ENCODE measurements around the gene WDPCP.
"Not testable (repeated sequence)": the region's sequence is repeated elsewhere in the genome, so short reads cannot be mapped to it uniquely, and the experiment has no call there.

Gene WDPCP

DNA sequence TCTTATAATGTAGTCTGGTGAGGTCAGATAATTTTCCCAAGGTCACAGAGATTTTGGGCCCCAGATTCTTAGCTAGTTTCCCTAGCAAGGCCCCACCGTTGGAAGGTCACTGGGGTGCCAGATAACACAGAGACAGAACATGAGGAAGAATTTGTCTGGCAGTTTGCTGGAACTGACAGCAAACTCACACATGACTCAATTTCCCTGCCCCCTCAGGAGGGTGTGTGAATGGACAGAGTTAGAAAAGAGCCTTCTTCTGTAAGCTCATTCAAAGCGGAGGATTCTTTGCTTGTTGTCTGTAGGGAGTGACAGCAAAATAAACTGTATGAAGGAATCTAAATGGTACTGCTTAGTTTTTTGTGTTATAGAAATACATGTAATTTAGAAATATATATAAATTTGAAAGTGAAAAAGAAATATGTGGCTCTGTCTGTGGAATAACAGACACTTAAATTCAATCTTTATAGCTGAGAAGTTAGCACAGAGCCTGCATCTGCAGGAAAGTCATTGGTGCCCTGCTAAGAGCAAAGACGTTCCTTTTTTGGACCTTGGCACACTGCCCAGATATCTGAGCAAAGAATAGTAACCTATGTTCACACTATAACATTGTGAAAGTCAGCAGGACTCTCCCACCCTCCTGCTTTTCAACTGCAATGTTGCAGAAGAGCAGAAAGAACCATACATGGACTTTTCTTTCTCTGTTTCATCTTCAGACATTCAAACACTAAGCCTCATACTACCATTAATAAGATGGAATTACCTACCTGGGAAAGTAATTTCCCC lies 2.5 kb upstream of the WDPCP start:
- DNase-seq: no peak

DNA sequence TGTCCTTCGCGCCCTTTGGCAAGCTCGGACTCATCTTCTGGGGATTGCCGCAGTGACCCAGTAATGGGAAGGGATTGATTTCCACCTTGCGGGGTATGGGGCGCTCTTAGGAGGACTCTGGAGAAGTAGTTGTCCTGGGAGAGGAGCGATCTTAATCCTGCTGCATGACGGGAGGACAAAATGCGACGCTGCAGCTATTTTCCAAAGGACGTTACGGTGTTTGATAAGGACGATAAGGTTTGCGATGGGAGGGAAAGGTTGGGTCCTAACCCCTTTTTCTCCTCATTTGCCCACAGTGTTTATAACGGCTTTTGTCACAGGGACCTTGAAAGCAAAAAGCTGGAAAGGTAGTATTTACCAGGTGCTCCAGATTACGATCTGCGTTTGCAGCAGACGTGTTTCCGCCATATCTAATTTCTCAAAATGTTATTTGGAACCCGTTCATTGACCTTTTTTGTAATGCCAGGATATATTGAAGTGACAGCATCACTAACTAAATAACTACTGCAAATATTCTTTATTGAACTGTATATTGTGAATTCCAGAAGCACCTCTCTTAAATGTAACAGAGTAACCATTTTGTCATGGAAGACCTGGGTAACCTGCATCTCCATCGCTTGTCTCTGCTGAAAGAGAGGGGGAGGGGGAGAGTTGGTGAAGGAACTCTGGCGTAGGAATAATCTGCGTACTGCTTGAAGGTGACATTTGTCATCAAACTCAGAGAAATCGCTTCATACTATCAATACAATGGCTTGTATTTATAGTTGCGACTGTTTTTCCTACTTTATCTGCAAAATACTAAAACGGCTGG lies 1.1 kb upstream of the WDPCP start:
- peak; percentile 19 for DNase-seq

DNA sequence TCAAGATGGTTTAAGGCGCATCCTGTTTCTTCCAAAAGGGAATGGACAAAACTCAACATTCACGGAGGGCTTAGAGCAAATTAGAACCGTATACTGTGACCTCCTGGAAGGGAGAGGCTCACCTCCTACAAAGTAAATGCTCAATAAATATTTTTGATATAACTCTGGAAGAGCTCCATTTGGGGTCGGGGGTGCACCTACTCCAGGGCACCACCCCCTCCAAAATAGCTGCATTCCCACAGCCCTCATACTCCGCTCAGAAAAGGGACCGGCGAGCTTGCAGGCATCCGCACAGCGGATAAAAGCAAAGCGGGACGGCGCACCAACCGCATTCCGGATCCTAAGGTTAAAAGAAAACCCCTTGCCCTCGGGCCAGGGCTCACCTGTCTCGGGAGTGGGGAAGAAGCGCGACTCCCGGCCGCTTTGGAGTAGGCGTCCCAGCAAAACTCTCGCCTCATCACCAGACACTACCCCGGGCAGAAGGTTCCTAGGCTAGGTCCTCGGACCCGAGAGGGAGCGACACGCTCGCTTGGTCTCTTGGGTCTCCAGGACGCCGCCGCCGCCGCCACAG lies 378 bp downstream of the WDPCP start:
- no peak for DNase-seq

DNA sequence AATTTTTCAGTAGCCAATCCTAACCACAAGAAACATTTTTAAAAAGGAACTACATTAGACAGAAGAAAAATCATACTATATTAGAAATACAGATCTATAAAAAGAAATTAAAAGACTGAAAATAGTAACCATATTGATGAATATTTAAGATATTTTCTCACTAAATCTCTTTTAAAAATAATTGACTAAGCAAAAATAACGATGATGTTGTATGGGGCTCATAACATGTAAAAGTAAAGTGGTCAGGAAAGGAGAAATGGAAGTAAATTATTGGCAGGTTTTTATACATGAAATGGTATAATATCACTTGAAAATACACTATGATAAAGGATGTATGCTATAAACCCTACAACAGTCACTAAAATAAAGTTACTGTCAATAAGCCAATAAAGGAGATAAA lies 5.4 kb downstream of the WDPCP start:
- no peak for DNase-seq

DNA sequence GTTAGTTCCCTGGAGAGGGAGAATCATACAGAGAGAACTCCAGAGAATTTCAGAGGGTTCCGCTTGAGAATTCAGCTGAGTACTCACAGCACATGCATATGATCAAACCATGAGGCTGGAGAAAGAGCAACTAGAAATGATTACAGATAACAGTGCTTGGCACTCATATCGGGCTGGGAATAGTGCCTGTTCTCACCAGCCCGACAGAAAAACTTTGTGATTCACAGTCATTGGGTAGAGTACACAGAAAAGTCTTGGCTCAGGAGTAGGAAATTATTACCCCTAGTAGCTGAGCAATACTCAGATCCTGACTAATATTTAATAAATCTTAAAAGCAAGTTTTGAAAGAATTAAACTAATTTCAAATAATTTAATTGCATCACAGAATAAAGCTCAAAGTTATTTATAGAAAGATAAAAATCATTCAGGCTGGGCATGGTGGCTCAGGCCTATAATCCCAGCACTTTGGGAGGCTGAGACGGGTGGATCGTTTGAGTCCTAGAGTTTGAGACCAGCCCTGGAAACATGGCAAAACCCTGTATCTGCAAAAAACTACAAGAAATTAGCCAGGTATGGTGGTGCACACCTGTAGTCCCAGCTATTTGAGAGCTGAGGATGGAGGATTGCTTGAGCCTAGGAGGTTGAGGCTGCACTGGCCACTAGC lies 6.8 kb downstream of the WDPCP start:
- DNase-seq: no peak

DNA sequence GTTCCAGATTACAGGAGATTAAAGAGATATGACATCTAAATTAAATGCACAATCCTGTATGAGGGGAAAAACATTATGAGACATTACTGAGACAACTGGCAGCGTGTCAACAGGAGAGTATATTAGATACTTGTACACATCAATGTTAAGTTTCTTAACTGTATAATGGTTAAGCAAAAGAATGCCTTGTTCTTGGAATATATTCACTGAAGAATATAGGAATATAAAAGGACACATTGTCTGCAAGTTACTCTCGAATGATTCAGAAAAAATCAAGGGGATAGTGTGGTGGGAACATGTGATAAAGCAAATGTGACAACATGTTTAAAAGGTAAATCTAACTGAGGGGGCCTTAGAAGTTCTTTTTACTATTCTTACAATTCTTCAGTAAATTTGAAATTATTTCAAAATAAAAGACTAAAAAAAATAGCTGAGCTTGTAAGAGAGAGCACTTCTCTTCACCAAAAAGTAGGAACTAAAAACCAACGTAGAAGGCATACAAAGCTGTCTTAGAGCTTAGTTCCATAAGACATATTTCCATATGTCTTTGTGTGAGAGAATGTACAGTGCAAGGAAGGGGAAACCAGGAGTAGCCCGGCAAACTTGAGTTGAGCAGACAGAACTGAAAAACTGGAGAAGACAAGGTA lies 7.5 kb downstream of the WDPCP start:
- no peak for DNase-seq

DNA sequence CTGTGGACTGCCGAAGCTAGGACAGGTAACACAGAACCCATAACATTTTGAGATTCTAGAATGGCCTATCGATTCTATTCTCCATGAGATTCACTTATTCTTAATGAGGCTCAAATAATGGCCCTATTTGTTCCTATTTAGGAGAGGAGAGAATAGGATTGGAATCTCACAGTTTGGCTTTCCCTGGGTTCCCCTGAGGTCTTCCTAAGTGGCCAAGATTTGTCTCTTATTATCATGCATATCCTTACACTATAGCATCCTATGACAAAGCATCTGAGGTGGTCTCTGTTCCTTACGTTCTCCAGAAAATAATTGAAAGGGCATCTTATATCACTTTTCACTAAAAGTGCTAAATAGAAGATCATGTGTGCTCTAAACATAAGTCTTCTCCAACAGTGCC lies 9.5 kb downstream of the WDPCP start:
- DNase-seq: no peak

DNA sequence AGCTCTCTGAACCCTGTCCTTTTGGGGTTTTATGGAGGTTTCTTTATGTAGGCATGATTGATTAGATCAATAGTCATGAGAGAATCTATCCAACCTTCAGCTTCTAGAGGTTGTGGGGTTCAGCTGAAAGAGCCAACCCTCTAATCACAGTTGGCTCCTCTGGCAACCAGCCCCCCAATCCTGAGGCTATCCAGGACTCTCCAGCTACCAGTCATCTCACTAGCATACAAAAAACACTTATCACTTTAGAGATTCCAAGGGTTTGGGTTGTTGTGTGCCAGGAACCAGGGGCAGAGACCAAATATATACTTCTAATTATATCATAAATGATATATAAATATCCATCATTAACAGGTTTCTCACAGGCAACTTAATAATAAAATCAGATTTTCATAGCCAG lies 11.7 kb downstream of the WDPCP start:
- no peak for DNase-seq

DNA sequence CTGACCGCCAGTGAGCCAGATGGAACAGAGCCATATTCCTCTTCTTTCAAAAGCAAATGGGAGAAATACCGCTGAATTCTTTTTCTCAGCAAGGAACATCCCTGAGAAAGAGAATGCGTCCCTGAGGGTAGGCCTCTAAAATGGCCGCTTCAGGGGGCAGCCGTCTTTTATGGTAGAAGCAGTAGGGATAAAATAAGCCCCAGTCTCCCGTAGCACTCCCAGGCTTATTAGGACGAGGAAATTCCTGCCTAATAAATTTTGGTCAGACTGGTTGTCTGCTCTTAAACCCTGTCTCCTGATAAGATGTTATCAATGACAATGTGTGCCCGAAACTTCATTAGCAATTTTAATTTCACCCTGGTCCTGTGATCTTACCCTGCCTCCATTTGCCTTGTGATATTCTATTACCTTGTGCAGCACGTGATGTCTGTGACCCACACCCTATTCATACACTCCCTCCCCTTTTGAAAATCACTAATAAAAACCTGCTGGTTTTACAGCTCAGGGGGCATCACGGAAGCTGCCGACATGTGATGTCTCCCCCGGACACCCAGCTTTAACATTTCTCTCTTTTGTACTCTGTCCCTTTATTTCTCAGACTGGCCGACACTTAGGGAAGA lies 14.4 kb downstream of the WDPCP start:
- not testable (repeated sequence) for DNase-seq

DNA sequence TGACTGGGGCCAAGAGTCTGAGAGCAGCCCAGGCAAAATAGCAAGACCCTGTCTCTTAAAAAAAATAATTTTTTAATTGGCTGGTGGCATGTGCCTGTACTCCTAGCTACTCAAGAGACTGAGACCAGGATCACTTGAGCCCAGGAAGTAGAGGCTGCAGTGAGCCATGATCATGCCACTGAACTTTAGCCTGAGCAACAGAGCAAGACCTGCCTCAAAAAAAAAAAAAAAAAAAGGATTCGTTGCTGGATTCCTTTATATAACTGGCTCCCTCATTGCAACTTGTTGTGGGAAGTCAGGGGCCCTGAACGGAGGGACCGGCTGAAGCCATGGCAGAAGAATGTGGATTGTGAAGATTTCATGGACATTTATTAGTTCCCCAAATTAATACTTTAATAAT lies 15.3 kb downstream of the WDPCP start:
- DNase-seq: not testable (repeated sequence)

DNA sequence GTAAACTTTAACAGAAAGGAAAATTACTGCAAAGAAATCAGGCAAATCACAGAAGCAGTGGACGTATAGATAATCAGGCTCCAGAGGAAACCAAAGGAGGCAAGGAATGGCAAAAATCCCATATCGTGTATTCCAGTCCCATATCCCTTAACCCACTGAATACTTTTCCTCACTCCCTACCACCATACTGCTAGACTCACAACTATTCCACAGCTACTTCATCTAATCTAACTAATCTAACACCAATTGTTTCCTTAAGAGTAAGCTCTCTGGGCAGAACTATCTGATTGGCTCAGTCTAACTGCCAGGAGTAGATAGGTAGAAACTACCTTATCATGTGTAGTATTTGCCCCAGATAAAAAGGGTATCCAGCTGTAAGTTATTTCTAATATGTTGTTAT lies 16.3 kb downstream of the WDPCP start:
- no peak for DNase-seq

DNA sequence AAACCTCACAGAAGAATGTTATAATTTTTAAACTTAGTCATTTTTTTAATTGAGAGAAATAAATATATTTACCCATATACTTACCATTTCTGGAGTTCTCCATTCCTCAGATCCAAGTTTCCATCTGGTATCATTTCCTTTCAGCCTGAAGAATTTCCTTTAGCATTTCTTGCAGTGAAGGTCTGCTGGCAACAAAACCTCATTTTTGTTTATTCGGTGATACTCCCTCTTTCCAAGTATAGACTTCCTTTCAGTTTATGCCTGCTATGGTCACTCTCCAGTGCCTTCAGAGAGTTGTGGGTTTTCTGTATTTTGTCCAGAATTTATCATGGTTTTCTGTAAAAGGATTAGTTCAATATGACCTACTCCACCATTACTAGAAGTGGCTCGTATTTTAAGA lies 17.0 kb downstream of the WDPCP start:
- DNase-seq: no peak

DNA sequence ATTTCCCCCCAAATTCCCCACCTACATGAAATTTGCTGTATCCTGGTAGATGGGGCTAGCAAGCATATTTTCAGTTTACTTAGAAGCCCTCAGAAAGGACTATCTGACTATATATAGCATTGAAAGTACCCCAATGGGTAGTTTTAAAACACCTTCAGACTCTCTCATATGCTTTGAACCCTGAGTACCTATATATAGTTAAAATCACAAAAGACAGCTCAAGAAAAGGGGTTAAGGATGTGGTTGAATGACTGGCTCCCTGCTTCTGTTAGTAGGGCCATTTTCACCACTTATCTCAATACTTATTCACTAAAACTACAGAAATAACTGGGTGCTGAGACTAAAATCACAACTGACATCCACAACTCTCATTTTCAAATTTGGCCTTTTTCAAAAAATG lies 18.5 kb downstream of the WDPCP start:
- DNase-seq: no peak

DNA sequence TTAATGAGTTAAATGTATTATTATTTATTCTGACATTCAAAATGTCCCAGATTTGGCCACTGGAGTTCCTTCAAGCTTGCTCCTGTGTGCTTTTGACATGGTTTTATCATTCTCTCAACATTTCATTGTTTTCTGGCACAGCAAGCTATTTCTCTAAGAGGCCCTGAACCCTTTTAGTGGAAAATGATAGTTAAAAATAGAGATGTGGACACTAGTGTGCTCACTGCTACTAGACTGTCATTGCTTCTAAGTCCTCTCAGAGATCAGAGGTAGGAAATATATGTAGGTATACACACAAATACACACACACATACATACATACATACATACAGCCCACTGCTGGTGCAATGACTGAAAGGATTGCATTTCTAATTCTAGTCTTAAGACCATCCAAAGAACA lies 25.5 kb downstream of the WDPCP start:
- no peak for DNase-seq

DNA sequence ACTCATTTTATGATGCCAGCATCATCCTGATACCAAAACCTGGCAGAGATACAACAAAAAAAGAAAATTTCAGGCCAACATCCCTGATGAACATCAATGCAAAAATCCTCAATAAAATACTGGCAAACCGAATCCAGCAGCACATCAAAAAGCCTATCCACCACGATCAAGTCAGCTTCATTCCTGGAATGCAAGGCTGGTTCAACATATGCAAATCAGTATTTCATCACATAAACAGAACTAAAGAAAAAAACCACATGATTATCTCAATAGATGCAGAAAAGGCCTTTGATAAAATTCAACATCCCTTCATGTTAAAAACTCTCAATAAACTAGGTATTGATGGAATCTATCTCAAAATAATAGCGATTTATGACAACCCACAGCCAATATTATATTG lies 29.4 kb downstream of the WDPCP start:
- DNase-seq: not testable (repeated sequence)

DNA sequence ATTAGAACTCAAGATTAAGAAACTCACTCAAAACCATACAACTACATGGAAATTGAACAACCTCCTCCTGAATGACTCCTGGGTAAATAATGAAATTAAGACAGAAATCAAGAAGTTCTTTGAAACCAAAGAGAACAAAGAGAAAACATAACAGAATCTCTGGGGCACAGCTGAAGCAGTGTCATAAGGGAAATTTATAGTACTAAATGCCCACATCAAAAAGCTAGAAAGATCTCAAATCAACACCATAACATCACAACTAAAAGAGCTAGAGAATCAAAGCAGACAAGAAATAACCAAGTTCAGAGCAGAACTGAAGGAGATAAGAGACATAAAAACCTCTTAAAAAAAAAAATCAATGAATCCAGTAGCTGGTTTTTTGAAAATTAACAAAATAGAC lies 30.5 kb downstream of the WDPCP start:
- not testable (repeated sequence) for DNase-seq

DNA sequence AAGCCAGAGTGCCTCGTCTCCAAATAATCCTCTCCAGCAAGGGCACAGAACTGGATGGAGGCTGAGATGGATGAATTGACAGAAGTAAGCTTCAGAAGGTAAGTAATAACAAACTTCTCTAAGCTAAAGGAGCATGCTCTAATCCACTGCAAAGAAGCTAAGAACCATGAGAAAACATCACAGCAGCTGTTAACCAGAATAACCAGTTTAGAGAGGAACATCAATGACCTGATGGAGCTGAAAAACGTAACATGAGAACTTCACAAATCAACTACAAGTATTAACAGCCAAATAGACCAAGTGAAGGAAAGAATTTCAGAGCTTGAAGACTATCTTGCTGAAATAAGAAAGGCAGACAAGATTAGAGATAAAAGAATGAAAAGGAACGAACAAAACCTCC lies 32.3 kb downstream of the WDPCP start:
- DNase-seq: peak; percentile 10

DNA sequence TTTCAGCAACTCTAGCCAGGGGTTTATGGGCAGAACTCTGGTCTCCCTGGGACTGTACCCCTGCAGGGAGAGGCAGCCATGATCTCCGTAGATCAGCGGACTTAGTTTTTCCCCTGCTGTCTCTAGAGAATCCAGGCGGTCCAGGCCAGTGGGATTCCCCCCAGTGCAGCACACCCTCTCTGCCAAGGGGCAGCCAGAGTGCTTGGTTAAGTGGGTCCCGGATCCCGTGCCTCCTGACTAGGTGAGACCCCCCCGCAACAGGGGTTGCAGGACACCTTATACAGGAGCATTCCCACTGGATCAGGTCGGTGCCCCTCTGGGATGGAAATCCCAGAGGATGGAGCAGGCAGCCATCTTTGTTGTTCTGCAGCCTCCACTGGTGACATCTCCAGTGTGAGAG lies 33.0 kb downstream of the WDPCP start:
- no peak for DNase-seq

DNA sequence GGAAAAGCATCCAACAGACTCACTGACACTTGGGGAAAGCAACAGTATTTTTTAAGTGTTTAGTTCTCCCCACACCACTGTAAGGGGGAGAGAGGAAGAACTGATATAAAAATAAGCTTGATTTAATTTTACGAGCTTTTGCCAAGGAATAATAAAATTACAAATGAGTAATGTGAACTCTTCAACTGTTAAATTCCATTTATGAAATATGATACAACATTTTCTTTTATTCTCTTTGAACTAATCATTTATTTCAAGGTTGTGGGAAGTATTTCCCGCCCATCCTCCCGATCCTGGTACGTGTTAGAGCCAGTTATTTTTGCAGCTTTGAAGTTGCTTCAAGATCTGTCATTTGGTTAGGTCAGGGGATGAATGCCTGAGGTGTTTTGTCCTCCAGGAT lies 35.2 kb downstream of the WDPCP start:
- no peak for DNase-seq

DNA sequence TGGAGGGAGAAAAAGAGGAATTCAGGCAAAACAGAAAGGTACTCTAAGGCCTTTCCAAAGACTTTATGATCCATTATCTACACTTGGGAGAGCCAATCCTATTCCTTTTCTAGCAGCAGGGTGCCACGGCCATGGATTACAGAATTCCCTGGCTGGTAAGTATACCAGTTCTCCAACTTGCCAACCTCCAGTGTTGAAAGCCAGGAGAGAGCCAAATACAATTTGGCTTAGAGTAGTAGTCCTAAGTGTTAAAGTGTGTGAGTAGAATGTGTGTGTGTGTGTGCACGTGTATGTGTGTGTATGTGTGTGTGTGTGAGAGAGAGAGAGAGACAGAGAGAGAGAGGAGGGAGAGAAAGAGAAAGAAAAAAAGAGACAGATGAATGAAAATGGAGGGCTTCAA lies 43.3 kb downstream of the WDPCP start:
- DNase-seq: no peak

DNA sequence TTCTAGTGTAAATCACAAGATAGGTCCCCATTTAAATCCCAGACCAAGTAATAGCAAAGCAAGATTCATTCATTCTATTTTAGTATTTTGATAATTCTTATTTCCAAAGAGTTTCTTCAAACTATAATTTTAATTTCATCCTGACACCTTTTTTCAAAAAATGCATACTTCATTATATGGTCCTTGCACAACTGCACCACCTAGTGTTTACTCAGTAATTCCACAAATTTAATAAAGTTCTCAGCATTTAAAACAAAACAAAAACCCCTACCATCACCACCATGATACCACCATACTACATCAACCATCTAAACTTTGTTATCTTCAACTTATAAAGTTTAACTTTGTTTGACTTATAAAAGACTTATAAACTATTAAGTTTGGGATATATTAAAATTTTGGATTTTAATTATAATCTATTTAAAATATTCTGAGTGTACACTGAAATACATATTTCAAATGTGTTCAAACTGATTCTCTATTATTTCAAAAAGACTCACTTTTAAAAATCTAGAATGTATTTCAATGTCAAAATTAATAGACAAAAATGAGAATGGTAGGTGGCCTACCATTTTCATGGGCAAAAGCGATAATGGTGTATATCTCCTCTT lies 44.2 kb downstream of the WDPCP start:
- no peak for DNase-seq
